Measurements from ENCODE around the gene RTBDN. TPM values are rescaled to one million over a fixed set of nuclear protein-coding genes. Genes with fewer than 3 reads are reported as not detected.
A peak's percentile ranks its signal among the peaks of the same experiment; 100 is the strongest.

RTBDN gene
- total RNA-seq, 1 donor from 2014 or later: not detected

DNA sequence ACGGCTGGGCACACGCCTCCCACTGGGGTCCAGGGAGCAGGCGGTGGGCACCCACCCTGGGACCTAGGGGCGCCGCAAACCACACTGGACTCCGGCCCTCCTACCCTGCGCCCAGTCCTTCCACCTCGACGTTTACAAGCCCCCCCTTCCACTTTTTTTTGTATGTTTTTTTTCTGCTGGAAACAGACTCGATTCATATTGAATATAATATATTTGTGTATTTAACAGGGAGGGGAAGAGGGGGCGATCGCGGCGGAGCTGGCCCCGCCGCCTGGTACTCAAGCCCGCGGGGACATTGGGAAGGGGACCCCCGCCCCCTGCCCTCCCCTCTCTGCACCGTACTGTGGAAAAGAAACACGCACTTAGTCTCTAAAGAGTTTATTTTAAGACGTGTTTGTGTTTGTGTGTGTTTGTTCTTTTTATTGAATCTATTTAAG lies 41.5 kb downstream of the RTBDN start:
- Histone ChIP-seq H3K4me1 (peaks cover 17 to 21% of the 10 kb centered on the region in 2 donors), H3K27ac (peak overlapping the region; percentile 95 to 96), H3K27me3 (no peaks in the 10 kb centered on the region), H3K4me3 (peak overlapping the region; percentile 83 to 90), H3K9me3 (no peaks in the 10 kb centered on the region), H3K36me3 (peaks cover 5 to 6% of the 10 kb centered on the region in 2 donors)
- DNase-seq (ENCODE audit: low spot score in 2 of 2): peak in 1 of 2 donors; percentile 68
- intact Hi-C loops (cut with DNase I): loop anchor here (5.0 to 10.0 kb wide), 3 partner anchors 154 to 1212 kb away; partner anchors contain the start of genes RAD23A and RFX1
- TF ChIP-seq, protein P1, sequence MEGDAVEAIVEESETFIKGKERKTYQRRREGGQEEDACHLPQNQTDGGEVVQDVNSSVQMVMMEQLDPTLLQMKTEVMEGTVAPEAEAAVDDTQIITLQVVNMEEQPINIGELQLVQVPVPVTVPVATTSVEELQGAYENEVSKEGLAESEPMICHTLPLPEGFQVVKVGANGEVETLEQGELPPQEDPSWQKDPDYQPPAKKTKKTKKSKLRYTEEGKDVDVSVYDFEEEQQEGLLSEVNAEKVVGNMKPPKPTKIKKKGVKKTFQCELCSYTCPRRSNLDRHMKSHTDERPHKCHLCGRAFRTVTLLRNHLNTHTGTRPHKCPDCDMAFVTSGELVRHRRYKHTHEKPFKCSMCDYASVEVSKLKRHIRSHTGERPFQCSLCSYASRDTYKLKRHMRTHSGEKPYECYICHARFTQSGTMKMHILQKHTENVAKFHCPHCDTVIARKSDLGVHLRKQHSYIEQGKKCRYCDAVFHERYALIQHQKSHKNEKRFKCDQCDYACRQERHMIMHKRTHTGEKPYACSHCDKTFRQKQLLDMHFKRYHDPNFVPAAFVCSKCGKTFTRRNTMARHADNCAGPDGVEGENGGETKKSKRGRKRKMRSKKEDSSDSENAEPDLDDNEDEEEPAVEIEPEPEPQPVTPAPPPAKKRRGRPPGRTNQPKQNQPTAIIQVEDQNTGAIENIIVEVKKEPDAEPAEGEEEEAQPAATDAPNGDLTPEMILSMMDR (IDR thresholded peaks at IDR 0.05): no peak

DNA sequence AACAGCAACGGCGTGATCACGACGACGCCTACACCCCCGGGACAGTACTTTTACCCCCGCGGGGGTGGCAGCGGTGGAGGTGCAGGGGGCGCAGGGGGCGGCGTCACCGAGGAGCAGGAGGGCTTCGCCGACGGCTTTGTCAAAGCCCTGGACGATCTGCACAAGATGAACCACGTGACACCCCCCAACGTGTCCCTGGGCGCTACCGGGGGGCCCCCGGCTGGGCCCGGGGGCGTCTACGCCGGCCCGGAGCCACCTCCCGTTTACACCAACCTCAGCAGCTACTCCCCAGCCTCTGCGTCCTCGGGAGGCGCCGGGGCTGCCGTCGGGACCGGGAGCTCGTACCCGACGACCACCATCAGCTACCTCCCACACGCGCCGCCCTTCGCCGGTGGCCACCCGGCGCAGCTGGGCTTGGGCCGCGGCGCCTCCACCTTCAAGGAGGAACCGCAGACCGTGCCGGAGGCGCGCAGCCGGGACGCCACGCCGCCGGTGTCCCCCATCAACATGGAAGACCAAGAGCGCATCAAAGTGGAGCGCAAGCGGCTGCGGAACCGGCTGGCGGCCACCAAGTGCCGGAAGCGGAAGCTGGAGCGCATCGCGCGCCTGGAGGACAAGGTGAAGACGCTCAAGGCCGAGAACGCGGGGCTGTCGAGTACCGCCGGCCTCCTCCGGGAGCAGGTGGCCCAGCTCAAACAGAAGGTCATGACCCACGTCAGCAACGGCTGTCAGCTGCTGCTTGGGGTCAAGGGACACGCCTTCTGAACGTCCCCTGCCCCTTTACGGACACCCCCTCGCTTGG lies 42.1 kb downstream of the RTBDN start:
- TF ChIP-seq, protein P1 (IDR thresholded peaks at IDR 0.05): no peak
- H3K9me3 ChIP-seq: no peaks in the 10 kb centered on the region
- peaks cover 5 to 6% of the 10 kb centered on the region in 2 donors for H3K36me3 ChIP-seq
- peaks cover 21 to 27% of the 10 kb centered on the region in 2 donors for H3K4me1 ChIP-seq
- intact Hi-C loops (cut with DNase I): loop anchor here (5.0 to 10.0 kb wide), 3 partner anchors 155 to 1213 kb away; partner anchors contain the start of genes RAD23A and RFX1
- peak overlapping the region; percentile 95 to 96 for H3K27ac ChIP-seq
- peak in 1 of 2 donors; percentile 79 for DNase-seq (ENCODE audit: low spot score in 2 of 2)
- peak overlapping the region; percentile 83 to 90 for H3K4me3 ChIP-seq
- H3K27me3 ChIP-seq: no peaks in the 10 kb centered on the region

GRCh38 chr19:12791345-12792050 lies 42.9 kb downstream of the RTBDN start, which contains the start of gene JUNB:
JUNB (plus strand) TSS chr19:12791486; CDS start chr19:12791772, 286 bp downstream.
- TF ChIP-seq, protein P1 (IDR thresholded peaks at IDR 0.05): no peak
- intact Hi-C loops (cut with DNase I): loop anchor here (1.0 to 10.0 kb wide), 5 partner anchors 12 to 1213 kb away; partner anchors contain the start of genes RAD23A and RFX1
- peak within 1 kb of the TSS; percentile 95 to 96 for H3K27ac ChIP-seq
- no peaks in the 10 kb centered on the region for H3K27me3 ChIP-seq
- H3K4me3 ChIP-seq: peak within 1 kb of the TSS; percentile 83 to 90
- peaks cover 5 to 6% of the 10 kb centered on the region in 2 donors for H3K36me3 ChIP-seq
- H3K9me3 ChIP-seq: no peaks in the 10 kb centered on the region
- peak; percentile 91 to 99 for DNase-seq (ENCODE audit: low spot score in 2 of 2)
- peaks cover 23 to 34% of the 10 kb centered on the region in 2 donors for H3K4me1 ChIP-seq

DNA sequence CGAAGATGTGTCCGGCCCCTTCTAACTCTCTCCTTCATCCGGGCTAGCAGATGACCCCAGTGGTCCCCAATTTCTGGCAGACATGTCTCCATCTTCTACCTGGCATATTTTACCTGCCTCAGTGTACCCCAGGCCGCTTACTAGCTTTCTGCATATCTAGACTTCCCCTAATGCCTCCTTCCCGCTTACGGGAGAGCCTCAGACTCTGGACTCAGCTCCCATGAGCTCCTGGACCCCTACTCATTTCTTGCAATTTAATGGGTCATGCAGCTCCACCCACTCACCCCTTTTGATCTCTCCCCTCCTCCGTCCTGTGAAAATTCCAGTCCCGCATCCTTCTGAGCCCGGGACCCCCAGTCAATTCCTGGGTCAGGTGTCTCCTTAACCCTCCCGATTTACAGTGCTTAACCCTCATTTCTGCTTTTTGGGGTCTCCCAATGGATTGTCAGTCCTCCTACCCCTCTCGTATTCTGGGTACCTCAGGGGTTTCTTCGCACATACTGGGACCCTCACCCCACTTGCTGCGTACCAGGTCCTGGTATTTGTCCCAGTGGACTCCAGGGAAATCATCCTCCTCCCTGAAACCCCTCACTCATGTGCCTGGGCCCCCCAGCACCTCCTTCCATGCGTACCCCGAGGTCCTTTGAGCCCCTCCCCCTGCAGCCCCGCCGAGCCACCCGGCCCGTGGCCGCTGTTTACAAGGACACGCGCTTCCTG lies 43.6 kb downstream of the RTBDN start:
- Histone ChIP-seq H3K9me3 (no peaks in the 10 kb centered on the region), H3K36me3 (peaks cover 5 to 6% of the 10 kb centered on the region in 2 donors), H3K4me1 (peaks cover 26 to 37% of the 10 kb centered on the region in 2 donors), H3K4me3 (peak overlapping the region; percentile 83 to 90), H3K27me3 (no peaks in the 10 kb centered on the region), H3K27ac (peak overlapping the region; percentile 95 to 96)
- TF ChIP-seq, protein P1 (IDR thresholded peaks at IDR 0.05): no peak
- DNase-seq (ENCODE audit: low spot score in 2 of 2): no peak
- intact Hi-C loops (cut with DNase I): loop anchor here (1.0 to 10.0 kb wide), 5 partner anchors 11 to 1214 kb away; partner anchors contain the start of genes RAD23A and RFX1

Measured in ascending aorta (tissue), 2 donors.